Endometrial microvascular endothelial cells (primary cell): ENCODE results near the gene PSMA2. TPM values are rescaled to one million over a fixed set of nuclear protein-coding genes. Genes with fewer than 3 reads are reported as not detected.

Source experiments
- in situ Hi-C: cut with HindIII; loops from 2 replicates; pipeline ENCODE4 v1.10.0; 2017; ENCODE audit warnings: low sequenced_read_pairs, low pct_unique_long_range_greater_than_20kb; ENCODE audit errors: inconsistent ontology term
- total RNA-seq: library from RNA; depleted of rRNA; stranded (reverse); fragments of >200 nt; gene quantifications from one replicate; pipeline ENCODE4 v1.2.3, GENCODE V29; 2015; ENCODE audit errors: inconsistent ontology term

PSMA2 gene
- total RNA-seq, 1 donor from 2014 or later: 168 TPM

DNA sequence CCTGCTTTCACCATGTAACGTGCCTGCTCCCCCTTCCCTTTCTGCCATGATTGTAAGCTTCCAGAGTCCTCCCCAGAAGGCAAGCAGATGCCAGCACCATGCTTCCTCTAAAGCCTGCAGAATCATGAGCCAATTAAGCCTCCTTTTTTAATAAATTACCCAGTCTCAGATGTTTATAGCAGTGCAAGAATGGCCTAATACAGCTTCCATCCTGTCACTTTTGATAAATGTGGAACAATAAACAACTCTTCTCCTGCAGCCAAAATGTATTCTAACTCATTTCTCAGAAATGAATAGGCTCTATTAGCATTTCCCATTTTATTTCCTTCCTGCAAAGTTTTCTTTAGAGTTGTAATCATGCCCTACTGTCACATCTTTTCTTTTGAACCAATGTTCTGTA, 63.5 kb downstream of the PSMA2 start:
- in situ Hi-C loops: no loop called here

Other genes with a start within 250 kb of the PSMA2 start
- gene C7orf25, start 20.1 kb downstream of the PSMA2 start, total RNA-seq: 18.6 TPM
- 89.2 TPM for gene MRPL32, start 202 bp upstream of the PSMA2 start, total RNA-seq
- not detected for gene HECW1, start 180.5 kb upstream of the PSMA2 start, total RNA-seq